ENCODE results near the gene CYP11A1.

CYP11A1 gene

DNA sequence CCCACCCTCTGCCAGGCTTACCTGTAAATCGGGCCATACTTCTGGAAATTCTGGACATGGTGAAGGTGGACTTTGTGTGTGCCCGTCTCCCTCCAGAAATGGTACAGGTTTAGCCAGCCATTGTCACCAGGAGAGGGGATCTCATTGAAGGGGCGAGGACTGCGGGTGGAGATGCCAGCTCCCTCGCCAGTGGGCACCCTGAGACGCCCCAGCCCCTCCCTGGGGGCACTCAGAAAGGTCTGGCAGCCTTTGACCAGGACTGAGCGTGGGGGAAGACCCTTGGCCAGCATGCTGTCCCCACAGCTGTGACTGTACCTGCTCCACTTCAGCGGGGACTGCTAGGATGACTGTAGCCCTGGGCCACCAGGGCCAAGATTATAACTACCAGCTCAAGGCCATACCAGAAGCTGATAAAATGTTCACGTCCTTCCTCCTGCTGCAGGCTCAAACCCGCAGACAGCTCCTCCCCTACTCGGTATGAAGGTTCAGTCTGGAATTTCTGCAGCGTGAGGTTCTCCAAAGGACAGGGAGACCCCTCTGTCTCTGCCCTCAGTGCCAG is at the start of gene CYP11A1:
CYP11A1 (minus strand) TSS at position 351 of the 559 bp plus-strand sequence; CDS start at position 290, 61 bp downstream.
- DNase-seq = no peak

DNA sequence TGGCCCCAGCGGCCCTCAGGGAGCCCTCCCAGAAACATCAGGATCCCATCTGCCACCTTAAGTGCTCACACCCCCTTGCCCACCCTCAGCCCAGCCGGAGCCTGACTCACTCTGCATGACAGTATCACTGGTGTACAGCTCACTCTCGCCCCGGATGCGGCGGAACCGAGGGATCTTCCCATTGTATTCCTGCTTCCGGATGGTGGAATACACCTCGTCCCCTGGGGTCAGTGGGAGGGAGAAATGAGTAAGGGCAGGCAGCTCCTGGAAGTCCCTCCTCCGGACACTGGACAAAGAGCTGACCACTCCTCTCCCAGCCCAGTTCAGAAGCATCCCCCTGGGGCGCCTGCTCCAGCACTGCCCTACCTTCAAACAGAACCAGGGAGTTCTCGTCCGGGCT is 49.8 kb upstream of the CYP11A1 start:
- no peak for DNase-seq

DNA sequence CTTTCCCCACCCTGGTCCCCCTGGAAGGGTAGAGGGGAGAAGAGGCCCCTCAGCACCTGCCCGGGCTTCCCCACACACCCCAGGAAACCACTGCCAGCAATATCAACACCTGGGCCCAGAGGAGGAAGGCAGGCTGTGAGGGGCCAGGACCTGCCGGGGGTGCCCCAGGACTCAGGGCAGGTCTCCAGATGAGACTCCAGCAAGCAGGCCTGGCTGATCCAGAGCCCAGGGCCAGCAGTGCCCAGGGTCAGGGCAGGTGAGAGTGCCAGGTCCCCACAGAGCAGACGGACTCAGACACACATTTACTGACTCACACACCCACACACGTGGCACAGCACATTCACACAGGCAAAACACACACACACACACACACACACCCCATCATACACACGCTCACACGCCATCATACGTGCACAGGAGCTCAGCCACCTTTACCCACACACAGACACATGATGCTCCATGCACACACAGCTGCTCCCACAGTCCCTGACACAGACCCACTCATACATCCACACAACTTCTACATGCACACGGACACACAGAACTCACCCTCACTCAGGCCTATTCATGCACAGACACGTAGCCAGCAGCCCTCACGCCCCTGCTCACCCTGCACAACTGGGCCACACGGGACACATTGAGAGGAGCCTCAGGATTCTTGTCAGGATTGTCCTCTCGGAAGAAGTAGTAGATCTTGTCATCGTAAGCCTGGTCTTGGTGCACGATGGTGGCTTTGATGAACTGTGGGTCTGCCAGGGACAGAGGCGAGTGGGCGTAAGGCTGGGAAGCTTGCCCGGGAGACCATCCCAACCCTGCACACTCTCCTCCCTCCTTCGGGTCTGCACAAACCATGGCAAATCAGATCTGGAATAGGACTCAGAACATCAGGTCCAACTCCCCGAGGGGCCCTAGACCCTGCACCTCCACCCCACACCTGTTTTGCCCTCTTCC is 48.8 kb upstream of the CYP11A1 start:
- no peak for DNase-seq

DNA sequence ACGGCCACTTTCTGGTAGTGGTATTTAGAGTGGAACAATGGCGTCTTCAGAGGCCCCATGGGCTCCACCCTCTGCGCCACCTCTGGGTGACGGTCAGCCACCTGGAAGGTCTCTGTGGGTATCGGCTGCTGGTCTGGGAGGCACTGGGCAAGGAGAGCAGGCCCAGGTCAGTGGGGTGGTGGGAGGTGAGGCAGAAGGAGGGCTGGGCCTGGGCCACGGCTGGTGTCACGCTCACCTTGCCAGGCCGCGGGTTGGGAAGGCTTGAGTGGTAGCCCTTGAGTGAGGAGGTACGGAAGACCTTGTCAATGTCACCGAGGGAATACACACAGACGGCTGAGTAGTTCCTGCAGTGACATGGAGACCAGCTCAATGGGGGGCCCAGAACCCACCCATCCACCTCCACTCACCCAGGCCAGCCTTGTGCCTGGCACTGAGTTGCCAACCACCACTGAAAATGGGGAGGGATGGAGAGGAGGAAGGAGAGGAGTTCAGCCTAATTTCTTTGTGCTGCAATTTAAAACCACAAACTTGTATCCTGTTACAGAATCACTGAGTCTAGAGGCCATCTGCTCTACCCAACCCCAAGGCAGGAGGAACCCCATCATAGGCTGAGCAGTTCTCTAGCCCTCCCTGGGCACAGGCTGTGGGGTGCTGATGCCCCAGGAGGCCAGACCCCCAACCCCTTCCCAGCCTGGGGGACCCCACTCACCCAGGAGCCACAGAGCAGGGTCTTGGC is 47.3 kb upstream of the CYP11A1 start:
- no peak for DNase-seq

DNA sequence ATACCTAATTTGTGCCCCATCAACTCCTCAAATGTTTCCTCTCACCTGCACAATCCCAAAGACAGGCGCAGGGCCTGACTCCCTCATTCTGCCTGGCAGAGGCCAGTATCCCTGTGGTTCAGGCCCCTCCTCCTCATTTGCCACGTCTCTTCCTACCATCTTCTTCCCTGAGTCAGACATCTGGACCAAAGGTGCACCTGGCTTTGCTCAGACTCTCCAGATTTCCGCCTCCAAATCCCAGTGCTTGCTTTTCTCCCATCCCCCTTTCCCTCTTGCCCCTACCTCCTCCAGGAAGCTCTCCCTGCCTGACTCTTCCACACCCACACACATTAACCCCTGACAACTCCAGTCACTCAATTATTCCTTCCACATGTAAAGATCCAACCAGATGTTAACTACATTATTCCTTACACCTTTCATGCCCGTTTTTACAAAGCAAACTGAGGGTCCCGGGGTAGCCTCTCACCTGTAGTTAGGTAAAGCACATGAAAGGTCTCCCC is 46.7 kb upstream of the CYP11A1 start:
- no peak for DNase-seq

DNA sequence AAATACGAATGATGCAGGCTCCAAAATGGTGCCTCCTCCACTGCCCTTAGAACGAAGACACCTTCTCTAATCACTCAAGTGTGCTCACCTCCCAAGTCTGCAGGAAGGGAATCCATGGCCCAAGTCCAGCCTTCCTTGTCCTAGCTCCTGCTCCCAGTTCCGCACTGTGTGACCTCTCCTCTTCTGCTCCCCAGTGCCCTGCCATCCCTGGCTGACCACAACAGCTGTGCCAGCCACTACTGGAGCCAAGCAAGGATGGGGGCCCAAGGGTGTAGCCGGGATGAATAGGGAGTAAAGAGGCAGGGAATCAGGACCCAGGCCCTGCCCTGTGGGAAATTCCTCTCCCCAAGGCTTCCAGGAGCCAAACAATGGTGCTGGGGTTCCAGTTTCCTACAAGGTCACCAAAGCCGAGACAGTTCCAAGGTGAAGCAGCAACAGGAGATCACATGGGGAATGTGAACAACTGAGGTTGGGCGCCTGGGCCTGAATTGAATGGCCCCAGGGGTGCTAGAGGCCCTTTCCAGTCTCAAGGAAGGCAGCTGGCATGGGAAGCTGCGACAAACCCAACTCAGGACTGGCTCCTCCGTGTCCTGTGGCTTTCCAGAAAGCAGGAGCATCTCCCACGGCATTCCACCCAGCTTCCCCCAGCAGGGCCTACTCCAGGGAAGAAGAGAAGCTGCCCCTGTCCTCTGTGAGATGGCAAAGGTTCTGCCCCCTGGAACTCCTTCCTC is 46.1 kb upstream of the CYP11A1 start:
- DNase-seq = no peak

DNA sequence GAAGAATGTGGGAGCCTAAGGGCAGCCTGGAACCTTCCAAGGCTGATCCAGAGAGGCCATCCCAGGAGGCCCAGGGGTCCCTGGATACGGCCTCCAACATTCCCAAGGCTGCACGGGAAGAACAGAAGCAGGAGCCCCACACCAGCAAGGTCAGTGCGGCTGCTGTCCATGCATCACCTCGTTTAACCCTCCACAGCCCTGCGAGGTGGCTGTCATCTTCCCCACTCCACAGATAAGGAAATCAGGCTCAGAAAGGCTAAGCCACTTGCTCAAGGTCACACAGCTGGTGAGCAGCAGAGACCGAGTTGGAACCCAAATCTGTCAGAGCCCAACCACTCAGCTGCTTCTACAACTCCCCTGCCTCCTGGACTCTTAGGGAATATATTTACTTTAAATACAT is 44.7 kb upstream of the CYP11A1 start:
- DNase-seq = no peak

DNA sequence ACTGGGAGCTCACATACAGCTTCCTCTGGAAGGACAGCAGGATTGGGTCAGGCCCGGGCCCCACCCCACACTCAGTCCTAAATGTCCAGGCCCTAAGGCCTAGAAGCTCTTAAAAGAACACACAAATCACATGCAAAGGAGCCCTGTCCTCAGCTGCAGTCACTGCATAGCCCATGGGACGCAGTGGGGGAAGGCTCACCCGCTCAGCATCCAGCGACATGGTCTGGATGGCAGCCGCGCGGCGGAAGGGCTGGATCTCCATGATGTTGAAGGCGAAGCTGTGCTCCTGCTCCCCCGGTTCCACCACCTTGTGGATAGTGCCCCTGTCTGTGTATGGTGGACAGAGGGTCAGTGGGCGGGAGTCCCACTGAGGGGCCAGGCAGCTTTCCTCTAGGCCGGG is 44.2 kb upstream of the CYP11A1 start:
- DNase-seq = no peak

DNA sequence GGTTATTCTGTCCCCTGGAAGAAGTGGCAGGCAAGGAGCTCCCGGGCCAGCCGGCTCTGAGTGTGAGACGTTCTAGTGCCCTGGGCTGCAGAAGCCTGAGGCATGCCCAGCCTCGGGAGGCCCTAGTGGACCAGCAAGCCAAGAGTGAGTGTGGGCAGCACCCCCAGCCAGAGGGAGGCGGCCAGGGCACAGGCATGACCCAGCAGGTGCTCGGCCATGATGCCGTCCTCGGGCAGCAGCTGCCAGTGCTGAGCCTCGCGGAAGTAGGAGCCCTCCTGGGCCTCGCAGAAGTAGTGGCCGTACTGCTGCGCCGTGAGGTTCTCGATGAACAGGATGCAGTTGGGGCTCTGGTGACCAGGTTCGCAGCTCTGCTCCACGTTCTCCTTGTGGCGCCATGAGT is 43.1 kb upstream of the CYP11A1 start:
- no peak for DNase-seq

DNA sequence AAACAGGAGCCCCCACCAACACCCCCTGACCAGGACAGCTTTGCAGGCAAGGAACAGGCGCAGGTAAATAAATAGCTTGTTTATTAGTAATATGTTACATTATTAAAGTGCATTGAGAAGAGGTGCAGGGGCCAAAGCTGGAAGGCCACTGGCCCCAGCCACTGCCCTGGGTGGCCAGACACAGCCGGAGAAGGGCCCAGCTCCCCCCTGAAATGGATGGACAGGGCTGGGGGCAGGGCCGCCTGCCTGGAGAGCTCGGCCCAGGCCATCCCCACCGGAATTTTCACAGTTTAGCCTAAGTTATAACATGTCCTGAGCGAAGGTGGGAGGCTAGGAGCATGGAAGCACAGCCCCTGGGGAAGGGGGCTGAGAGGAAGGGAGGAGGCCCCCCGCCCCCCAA is 41.8 kb upstream of the CYP11A1 start:
- no peak for DNase-seq

DNA sequence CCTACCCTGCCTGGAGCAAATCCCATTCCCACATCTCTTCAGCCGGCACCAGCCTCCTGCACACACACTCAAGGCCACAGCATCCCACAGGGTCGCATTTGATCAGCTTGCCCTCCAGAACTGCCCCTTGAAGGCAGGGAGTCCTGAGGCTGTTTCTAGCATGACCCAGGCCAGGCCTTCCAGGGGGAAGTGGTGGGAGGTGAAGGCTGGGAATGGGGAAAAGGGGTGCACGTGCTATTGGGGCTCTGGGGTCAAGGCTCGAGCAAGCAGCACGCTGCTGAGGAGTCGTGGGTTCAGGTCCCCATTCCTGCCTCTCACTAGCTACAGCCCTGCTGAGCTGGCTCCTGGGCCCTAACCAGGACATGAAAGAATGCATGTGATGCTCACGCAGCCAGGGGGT is 41.4 kb upstream of the CYP11A1 start:
- DNase-seq = no peak

DNA sequence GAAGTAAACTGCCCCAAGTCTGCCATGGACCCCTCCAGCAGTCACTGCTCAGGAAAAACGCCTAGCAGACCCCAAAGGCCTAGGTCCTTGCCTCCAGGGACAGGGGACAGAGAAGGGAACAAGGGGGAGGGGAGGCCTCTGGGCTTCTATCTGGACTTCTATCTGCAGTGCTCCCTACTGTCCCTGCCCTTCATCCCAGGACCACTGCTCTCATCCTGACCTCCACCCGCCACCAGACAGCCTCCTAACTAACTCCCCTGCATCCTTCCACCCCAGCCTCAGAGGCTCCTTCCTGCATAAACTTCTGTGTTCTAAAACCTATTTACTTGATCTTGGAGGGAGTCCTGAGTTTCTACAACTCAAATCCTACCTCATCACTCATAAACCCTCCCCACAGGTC is 40.9 kb upstream of the CYP11A1 start:
- DNase-seq = no peak

DNA sequence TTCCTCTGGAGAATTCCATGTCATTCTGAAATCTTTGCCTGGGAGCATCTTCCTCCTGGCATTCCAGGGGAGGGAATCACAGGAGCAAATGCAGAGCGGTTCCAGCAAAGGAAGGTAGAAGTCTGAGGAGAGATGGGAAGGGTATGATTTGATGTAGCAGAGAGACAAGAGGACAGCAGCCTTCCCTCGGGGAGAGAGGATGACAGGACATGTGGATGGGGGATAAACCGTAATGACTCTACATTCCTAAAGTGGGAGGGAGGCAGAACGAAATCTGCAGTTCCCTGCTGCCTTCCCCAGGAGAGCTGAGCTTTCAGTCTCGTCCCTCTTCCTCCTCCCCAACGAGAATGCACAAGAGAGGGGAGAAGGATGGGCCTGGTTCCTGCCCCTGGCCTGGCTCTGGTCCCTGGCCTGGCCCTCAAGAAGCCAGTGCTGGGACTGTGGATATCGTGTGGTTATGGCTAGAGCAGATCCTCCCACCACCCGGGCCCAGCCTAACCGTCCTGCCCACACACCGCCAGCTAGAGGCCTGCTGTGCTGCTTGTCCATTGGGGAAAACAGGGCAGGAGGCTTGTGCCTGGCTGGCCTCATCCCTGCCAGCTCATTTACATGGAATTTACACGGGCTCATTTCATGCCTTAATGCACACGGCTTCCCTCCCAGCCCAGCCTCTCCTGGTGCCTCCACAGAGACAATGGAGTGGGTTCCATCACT is 39.7 kb upstream of the CYP11A1 start:
- DNase-seq = no peak

DNA sequence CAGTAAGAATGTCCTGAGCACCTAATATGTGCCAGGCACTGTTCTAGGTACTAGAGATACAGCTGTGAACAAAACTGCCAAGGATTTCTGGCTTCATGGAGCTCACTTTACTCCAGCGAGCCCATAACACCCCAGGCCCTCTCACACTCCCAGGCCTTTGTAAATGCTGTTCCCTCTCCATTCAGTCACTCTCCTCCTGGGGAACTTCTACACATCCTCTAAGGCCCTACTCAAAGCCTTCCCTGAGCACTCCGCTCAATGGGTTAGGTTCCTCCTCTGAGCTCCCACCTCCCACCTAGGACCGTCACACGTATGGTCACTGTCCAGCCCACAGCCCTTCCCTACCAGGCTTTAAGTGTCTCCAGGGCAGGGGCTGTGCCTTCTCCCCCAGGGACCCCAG is 39.1 kb upstream of the CYP11A1 start:
- no peak for DNase-seq

DNA sequence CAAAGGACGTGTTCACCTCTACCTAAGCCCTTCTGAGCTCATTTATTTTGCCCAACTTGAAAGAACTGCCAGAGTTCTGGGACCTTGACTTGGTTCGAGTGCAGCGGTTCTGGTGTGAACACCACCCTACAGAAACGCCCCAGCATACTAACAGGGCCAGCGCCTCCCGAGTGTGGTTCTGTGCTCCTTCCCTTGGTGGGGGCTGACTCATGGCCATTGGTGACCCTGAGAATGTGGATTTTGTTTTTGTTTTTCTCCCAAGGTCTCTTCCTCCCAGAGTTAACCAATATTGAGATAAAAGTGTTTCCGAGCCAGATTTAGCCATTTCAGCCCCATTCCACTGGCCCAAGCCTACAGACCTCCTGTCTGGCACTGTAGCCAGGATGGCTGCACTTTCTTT is 38.4 kb upstream of the CYP11A1 start:
- no peak for DNase-seq

DNA sequence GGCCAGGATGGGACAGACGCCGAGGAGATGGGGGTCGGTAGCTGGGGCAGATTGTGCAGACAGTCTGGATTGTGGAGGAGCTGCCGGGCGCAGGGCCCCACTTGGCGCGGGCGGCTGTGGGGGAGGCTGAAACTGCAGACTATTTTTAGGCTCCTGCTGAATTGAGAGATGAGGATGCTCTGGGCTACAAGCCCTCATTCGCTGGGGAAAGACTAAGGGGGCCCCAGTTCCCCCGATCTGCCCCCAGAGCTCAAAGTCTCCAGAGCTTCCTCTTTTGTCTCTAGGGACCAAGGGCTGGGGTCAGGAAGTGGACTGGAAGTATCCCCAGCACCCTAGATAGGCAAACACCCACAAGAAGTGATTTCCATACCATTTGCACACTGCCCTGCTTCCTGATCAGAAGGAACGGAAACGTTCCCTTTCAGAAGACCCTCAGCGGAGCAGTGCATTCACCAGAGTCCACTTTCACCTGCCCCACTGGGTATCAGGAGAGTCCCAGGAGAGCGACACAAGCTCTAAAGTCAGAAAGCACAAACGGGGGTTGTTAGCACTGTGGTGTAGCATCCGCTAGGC is 36.6 kb upstream of the CYP11A1 start:
- no peak for DNase-seq

DNA sequence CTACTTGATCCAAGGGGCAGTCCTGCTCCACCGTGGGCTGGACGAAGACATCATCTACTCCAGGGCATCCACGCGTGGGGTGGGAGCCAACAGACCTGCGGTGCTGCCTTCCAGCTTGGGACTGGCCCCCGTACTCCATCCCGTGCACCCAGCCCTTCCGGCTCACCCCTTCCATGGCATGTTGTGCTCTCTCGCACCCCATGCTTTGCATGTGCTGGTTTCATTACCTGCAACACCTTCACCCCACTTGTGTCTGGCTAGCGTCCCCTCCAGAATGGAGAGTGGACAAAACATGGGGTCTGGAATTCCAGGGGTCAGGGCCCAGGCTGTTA is 36.1 kb upstream of the CYP11A1 start:
- DNase-seq = no peak

DNA sequence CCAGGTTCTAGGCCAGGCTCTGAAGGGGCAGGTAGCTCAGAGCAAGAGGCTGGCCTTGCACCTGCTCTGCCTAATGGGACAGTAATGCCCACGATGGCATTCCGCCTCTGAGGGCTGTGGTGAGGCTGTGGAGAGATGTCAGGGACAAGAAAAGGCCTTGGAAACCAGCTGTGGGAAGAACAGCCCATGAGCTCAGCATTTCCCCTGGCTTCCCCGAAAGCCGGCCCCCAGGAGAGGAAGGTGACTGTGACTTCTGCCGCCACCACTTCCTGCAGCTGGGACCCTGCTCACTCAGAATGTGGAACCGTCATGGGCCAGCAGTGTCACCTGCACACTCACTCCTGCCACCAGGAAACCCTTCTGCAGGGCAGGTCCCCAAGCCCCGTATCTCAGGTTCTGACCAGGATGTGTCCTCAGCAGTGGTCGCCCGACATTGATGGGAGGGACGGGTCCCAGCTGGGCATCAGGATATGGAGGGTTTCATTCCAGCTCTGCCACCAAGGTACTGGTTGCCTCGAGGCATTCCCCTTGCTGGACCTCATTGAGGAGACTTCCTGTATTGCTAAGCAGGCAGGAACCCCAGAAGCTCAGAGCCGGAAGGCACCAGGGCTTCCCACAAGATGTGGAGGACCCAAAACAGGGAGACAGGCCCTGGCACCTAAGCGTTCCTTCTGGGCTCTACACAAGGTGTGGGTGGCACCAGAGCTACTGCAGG is 35.6 kb upstream of the CYP11A1 start:
- peak; percentile 89 for DNase-seq

DNA sequence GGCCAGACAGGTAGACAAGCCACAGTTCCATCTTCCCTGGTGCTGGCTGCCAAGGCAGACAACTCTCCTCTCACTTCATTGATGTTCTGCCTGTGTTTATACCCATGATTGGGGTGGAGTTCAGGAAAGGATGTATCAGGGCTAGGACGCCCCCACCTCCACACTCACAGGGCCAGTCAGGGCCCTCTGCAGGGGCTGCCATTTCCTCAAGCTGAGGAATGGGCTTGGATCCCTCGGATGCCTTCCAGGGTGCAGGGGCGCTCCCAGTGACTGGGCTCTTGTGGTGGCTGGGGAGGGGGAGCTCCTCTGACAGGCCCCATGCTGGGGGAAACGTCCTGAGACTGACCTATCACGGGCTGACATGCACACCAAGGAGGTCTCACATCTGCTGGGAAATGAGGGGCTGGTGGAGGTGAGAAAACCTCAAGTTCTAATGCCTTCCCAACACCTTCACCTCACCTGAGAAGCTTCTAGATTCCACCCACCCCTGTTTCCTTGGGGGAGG is 34.9 kb upstream of the CYP11A1 start:
- peak; percentile 87 for DNase-seq

DNA sequence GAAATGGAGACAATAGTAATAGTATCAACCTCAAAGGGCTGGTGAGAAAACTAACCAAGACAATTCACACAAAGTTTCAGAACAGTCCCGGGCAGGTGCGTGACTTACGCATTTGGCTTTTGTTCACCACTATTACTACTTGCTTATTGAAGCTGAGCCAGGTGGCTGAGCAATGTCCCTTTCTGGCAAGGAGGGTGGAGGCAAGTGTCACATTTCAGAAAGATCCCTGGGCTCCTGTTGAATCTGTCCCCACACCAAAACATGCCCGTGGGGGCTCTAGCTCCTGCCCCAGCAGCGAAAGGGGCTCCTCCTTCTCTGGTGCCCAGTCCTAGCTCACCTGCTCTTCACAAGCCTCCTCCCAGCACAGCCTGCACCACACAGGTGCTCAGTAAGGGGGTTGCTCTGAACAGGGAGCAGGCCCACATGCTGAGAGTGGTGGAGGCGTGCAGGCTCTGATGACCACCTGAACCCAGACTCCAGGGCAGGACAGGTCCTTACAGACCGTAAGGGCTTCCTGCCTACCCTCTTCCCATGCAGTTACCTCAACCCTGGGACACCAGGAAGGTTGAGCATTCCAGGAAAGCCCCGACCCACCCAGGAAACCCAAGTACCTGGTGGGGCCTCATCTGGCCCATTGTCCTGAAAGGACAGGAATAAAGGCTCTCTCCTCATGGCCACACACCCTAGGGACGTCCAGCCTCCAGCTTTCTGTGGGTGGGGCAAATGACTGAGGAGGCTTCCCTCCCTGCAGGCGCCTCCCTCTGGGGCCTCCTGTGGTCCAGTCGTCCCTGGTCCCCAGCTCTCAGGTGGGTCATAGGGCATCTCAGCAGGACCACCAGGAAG is 33.7 kb upstream of the CYP11A1 start:
- peak; percentile 58 for DNase-seq
